Lower leg skin (tissue), 4 donors: Measurements from ENCODE around the gene JAML. TPM values are rescaled to one million over a fixed set of nuclear protein-coding genes. Genes with fewer than 3 reads are reported as not detected.

Source experiments
- DNase-seq, 2 donors: peaks; one replicate each; pipeline ENCODE4 v3.0.0-alpha.2; 2019; ENCODE audit warnings: low spot score in 2 of 2
- H3K4me3 ChIP-seq: fragments of 200-600 bp; sonication (generic); 2 replicates; pipeline ENCODE4 v1.5.1; 2017; ENCODE audit warnings: mild to moderate bottlenecking, low read depth; ENCODE audit not compliant: poor library complexity, severe bottlenecking
- CTCF ChIP-seq, 3 donors: fragments of 450-650 bp; IDR thresholded peaks; one replicate each; pipeline ENCODE4 v1.5.1; 2016; ENCODE audit warnings: antibody characterized with exemption in 3 of 3, mild to moderate bottlenecking in 3 of 3, moderate library complexity in 2 of 3
- POLR2A ChIP-seq, 2 donors: fragments of 450-650 bp; IDR thresholded peaks; one replicate each; pipeline ENCODE4 v1.6.1; 2016 to 2017; ENCODE audit warnings: antibody characterized with exemption in 2 of 2, mild to moderate bottlenecking in 1 of 2, moderate library complexity in 1 of 2
- WGBS, 2 donors: methylation state at CpG; one replicate each; pipeline ENCODE4 v1.1.5; 2018; 5-methylcytosine and 5-hydroxymethylcytosine counted together
- intact Hi-C: fragments of 100-400 bp; cut with DNase I; formaldehyde crosslinking; loops from one replicate; pipeline ENCODE4 v1.15.0; 2023; ENCODE audit warnings: low total_unique reads
- total RNA-seq, 4 donors: library from RNA; depleted of rRNA; stranded (reverse); fragments of >200 nt; gene quantifications; one replicate each; pipeline ENCODE4 v1.1.0, GENCODE V29; 2016

Gene JAML
- total RNA-seq, 4 donors from 2014 or later: 0.42 to 3.0 (median 0.61) TPM

GRCh38 chr11:118231461-118231860, 6.7 kb upstream of the JAML start:
- H3K4me3 ChIP-seq: no peak overlapping the region
- TF ChIP-seq CTCF (IDR thresholded peaks at IDR 0.05) (no peak), POLR2A (IDR thresholded peaks at IDR 0.05) (no peak)
- DNase-seq: no peak
- intact Hi-C loops: no loop called here

GRCh38 chr11:118230088-118230487, 5.3 kb upstream of the JAML start:
- DNase-seq: no peak
- whole genome bisulfite sequencing, 2 donors: 87 to 91% methylated on average over 3 of the region's 3 CpGs
- no peak overlapping the region for H3K4me3 ChIP-seq
- intact Hi-C loops: no loop called here
- TF ChIP-seq CTCF (IDR thresholded peaks at IDR 0.05) (no peak), POLR2A (IDR thresholded peaks at IDR 0.05) (no peak)

- intact Hi-C loops: no loop called here
- no peak for TF ChIP-seq POLR2A (IDR thresholded peaks at IDR 0.05)
- no peak for TF ChIP-seq CTCF (IDR thresholded peaks at IDR 0.05)
- no peak overlapping the region for H3K4me3 ChIP-seq
- DNase-seq: no peak
- 74 to 82% methylated on average over 5 of the region's 5 CpGs for WGBS, 2 donors
Observed at GRCh38 chr11:118229274-118229847, 4.5 kb upstream of the JAML start.

GRCh38 chr11:118227865-118228785, 3.3 kb upstream of the JAML start:
- 78 to 85% methylated on average over 8 of the region's 8 CpGs for whole genome bisulfite sequencing, 2 donors
- TF ChIP-seq POLR2A (IDR thresholded peaks at IDR 0.05) (no peak), CTCF (IDR thresholded peaks at IDR 0.05) (no peak)
- no peak overlapping the region for H3K4me3 ChIP-seq
- intact Hi-C loops: no loop called here
- no peak for DNase-seq

- TF ChIP-seq CTCF (IDR thresholded peaks at IDR 0.05) (no peak), POLR2A (IDR thresholded peaks at IDR 0.05) (no peak)
- H3K4me3 ChIP-seq: no peak overlapping the region
- whole genome bisulfite sequencing, 2 donors: 69 to 81% methylated on average over 2 of the region's 2 CpGs
- intact Hi-C loops: no loop called here
- DNase-seq: no peak
Observed at GRCh38 chr11:118226781-118227180, 2.0 kb upstream of the JAML start.
